Neural cell (in vitro differentiated cells): Measurements from ENCODE around the gene TPSG1.

ENCODE experiments used
- MXI1 ChIP-seq: fragments of 450-650 bp; conservative IDR thresholded peaks from 2 replicates; pipeline ENCODE4 v1.6.1; 2014; ENCODE audit warnings: antibody characterized with exemption, mild to moderate bottlenecking; ENCODE audit not compliant: poor library complexity, severe bottlenecking
- POLR2AphosphoS5 ChIP-seq: IDR thresholded peaks from 2 replicates; pipeline ENCODE4 v1.6.1; 2012
- TAF1 ChIP-seq: IDR thresholded peaks from 2 replicates; pipeline ENCODE4 v1.6.1; 2012; ENCODE audit warnings: low read depth
- TF ChIP-seq, protein P1 (sequence below): fragments of 450-650 bp; IDR thresholded peaks from 2 replicates; pipeline ENCODE4 v1.5.1; 2014; ENCODE audit warnings: antibody characterized with exemption, mild to moderate bottlenecking, moderate library complexity; ENCODE audit not compliant: poor library complexity, severe bottlenecking

DNA sequence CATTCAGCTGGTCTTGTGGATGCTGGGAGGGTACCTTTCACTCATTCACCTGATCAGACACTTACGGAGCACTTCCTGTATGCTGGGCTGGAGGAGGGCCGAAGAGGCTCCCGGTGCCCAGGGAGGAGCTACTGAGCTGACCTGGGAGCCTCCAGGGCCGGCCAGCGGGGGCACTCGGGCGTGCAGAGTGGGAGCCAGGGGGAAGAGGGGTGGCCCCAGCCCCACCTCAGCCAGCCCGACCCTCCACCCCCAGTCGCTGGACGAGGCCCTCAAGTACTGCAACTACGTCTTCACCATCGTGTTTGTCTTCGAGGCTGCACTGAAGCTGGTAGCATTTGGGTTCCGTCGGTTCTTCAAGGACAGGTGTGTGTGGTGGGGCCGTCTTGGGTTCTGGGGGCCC, 10.3 kb downstream of the TPSG1 start:
- TF ChIP-seq, protein P1, sequence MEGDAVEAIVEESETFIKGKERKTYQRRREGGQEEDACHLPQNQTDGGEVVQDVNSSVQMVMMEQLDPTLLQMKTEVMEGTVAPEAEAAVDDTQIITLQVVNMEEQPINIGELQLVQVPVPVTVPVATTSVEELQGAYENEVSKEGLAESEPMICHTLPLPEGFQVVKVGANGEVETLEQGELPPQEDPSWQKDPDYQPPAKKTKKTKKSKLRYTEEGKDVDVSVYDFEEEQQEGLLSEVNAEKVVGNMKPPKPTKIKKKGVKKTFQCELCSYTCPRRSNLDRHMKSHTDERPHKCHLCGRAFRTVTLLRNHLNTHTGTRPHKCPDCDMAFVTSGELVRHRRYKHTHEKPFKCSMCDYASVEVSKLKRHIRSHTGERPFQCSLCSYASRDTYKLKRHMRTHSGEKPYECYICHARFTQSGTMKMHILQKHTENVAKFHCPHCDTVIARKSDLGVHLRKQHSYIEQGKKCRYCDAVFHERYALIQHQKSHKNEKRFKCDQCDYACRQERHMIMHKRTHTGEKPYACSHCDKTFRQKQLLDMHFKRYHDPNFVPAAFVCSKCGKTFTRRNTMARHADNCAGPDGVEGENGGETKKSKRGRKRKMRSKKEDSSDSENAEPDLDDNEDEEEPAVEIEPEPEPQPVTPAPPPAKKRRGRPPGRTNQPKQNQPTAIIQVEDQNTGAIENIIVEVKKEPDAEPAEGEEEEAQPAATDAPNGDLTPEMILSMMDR = no peak
- TF ChIP-seq POLR2AphosphoS5 = no peak
- no peak for TF ChIP-seq MXI1
- no peak for TF ChIP-seq TAF1
